Esophagus squamous epithelium (tissue), 4 donors: ENCODE measurements around the gene ESYT2.

Experiments
- POLR2A ChIP-seq, 4 donors: fragments of 450-650 bp; IDR thresholded peaks; one replicate each; pipeline ENCODE4 v1.6.1; 2017; ENCODE audit warnings: antibody characterized with exemption in 4 of 4, mild to moderate bottlenecking in 4 of 4, moderate library complexity in 3 of 4
- TF ChIP-seq, protein P1 (sequence below), 6 experiments: fragments of 450-650 bp in 4 of 6; fragments of 200-600 bp in 2 of 6; sonication (generic) in 2 of 6; IDR thresholded peaks; one replicate each; pipeline ENCODE4 v1.5.1; 2016 to 2019; ENCODE audit warnings: antibody characterized with exemption in 6 of 6, mild to moderate bottlenecking in 4 of 6, moderate library complexity in 4 of 6

- TF ChIP-seq, protein P1, sequence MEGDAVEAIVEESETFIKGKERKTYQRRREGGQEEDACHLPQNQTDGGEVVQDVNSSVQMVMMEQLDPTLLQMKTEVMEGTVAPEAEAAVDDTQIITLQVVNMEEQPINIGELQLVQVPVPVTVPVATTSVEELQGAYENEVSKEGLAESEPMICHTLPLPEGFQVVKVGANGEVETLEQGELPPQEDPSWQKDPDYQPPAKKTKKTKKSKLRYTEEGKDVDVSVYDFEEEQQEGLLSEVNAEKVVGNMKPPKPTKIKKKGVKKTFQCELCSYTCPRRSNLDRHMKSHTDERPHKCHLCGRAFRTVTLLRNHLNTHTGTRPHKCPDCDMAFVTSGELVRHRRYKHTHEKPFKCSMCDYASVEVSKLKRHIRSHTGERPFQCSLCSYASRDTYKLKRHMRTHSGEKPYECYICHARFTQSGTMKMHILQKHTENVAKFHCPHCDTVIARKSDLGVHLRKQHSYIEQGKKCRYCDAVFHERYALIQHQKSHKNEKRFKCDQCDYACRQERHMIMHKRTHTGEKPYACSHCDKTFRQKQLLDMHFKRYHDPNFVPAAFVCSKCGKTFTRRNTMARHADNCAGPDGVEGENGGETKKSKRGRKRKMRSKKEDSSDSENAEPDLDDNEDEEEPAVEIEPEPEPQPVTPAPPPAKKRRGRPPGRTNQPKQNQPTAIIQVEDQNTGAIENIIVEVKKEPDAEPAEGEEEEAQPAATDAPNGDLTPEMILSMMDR (IDR thresholded peaks at IDR 0.05), result no peak
- TF ChIP-seq POLR2A (IDR thresholded peaks at IDR 0.05), result no peak
Measured at GRCh38 chr7:158731761-158732160, 97.5 kb downstream of the ESYT2 start.
